Glutamatergic neuron (in vitro differentiated cells): ENCODE measurements around the gene TOP2B. TPM values are rescaled to one million over a fixed set of nuclear protein-coding genes. Genes with fewer than 3 reads are reported as not detected.

Experiments
- DNase-seq: peaks from one replicate; pipeline ENCODE4 v3.0.0; 2022
- H3K27ac Mint-ChIP-seq: one replicate; pipeline ENCODE4 v1.8.0; 2020; ENCODE audit warnings: mild to moderate bottlenecking, mixed read lengths, inconsistent platforms; ENCODE audit not compliant: unreplicated experiment
- H3K27me3 Mint-ChIP-seq: one replicate; pipeline ENCODE4 v1.8.0; 2020; ENCODE audit warnings: mild to moderate bottlenecking, moderate library complexity, mixed read lengths, inconsistent platforms; ENCODE audit not compliant: unreplicated experiment
- H3K36me3 Mint-ChIP-seq: one replicate; pipeline ENCODE4 v1.8.0; 2020; ENCODE audit warnings: mild to moderate bottlenecking, mixed read lengths, inconsistent platforms; ENCODE audit not compliant: unreplicated experiment
- H3K4me1 Mint-ChIP-seq: one replicate; pipeline ENCODE4 v1.8.0; 2020; ENCODE audit warnings: mild to moderate bottlenecking, low read depth, mixed read lengths, inconsistent platforms; ENCODE audit not compliant: unreplicated experiment
- H3K4me3 Mint-ChIP-seq: one replicate; pipeline ENCODE4 v1.8.0; 2020; ENCODE audit warnings: mild to moderate bottlenecking, mixed read lengths, inconsistent platforms; ENCODE audit not compliant: unreplicated experiment
- H3K9me3 Mint-ChIP-seq: one replicate; pipeline ENCODE4 v1.8.0; 2020; ENCODE audit warnings: mild to moderate bottlenecking, moderate library complexity, mixed read lengths, inconsistent platforms; ENCODE audit not compliant: unreplicated experiment
- CTCF ChIP-seq: fragments of 200-600 bp; sonication (generic); IDR thresholded peaks from one replicate; pipeline ENCODE4 v1.5.0; 2021; ENCODE audit not compliant: partially characterized antibody, unreplicated experiment
- total RNA-seq: library from RNA; stranded (reverse); fragmentation: NEBNext Ultra II Directional; extraction: Animal tissue kit (Norgen Biotek cat#: 25700); gene quantifications from one replicate; pipeline ENCODE4 v1.2.1, GENCODE V29; 2021; ENCODE audit not compliant: unreplicated experiment

TOP2B gene
- total RNA-seq, 1 donor from 2014 or later: 250 TPM

- no peak for TF ChIP-seq CTCF
- Mint-ChIP-seq H3K4me1 (no peaks in the 10 kb centered on the region), H3K36me3 (no peaks in the 10 kb centered on the region), H3K4me3 (no peak overlapping the region), H3K27ac (no peak overlapping the region), H3K9me3 (no peaks in the 10 kb centered on the region), H3K27me3 (no peaks in the 10 kb centered on the region)
- DNase-seq: no peak
Observed at GRCh38 chr3:25611193-25611592, 53.5 kb downstream of the TOP2B start.

- H3K4me1 Mint-ChIP-seq: no peaks in the 10 kb centered on the region
- H3K4me3 Mint-ChIP-seq: no peak overlapping the region
- H3K27ac Mint-ChIP-seq: no peak overlapping the region
- no peaks in the 10 kb centered on the region for H3K36me3 Mint-ChIP-seq
- no peaks in the 10 kb centered on the region for H3K9me3 Mint-ChIP-seq
- TF ChIP-seq CTCF: no peak
- H3K27me3 Mint-ChIP-seq: no peaks in the 10 kb centered on the region
- no peak for DNase-seq
Observed at GRCh38 chr3:25610779-25611178, 53.9 kb downstream of the TOP2B start.

- TF ChIP-seq CTCF: no peak
- no peaks in the 10 kb centered on the region for H3K4me1 Mint-ChIP-seq
- H3K4me3 Mint-ChIP-seq: no peak overlapping the region
- no peaks in the 10 kb centered on the region for H3K36me3 Mint-ChIP-seq
- no peaks in the 10 kb centered on the region for H3K27me3 Mint-ChIP-seq
- DNase-seq: no peak
- H3K27ac Mint-ChIP-seq: no peak overlapping the region
- no peaks in the 10 kb centered on the region for H3K9me3 Mint-ChIP-seq
Observed at GRCh38 chr3:25610167-25610566, 54.5 kb downstream of the TOP2B start.

GRCh38 chr3:25604107-25604805 lies 60.5 kb downstream of the TOP2B start:
- no peaks in the 10 kb centered on the region for H3K27me3 Mint-ChIP-seq
- DNase-seq: no peak
- no peak overlapping the region for H3K27ac Mint-ChIP-seq
- H3K9me3 Mint-ChIP-seq: no peaks in the 10 kb centered on the region
- H3K4me1 Mint-ChIP-seq: peaks cover 2% of the 10 kb centered on the region
- H3K4me3 Mint-ChIP-seq: no peak overlapping the region
- no peak for TF ChIP-seq CTCF
- no peaks in the 10 kb centered on the region for H3K36me3 Mint-ChIP-seq

- H3K27ac Mint-ChIP-seq: no peak overlapping the region
- no peak overlapping the region for H3K4me3 Mint-ChIP-seq
- DNase-seq: no peak
- H3K27me3 Mint-ChIP-seq: no peaks in the 10 kb centered on the region
- peaks cover 2% of the 10 kb centered on the region for H3K4me1 Mint-ChIP-seq
- no peak for TF ChIP-seq CTCF
- H3K9me3 Mint-ChIP-seq: no peaks in the 10 kb centered on the region
- no peaks in the 10 kb centered on the region for H3K36me3 Mint-ChIP-seq
Observed at GRCh38 chr3:25603703-25604102, 61.0 kb downstream of the TOP2B start.
